AG09309 (cell line): ENCODE data around the gene PRKCH.

Experiments
- DNase-seq: peaks from one replicate; pipeline ENCODE4 v3.0.0-alpha.2; 2010; ENCODE audit warnings: low read depth
- H3K4me3 ChIP-seq: 2 replicates; pipeline ENCODE4 v1.5.1; 2011; ENCODE audit warnings: mild to moderate bottlenecking, low read depth, low read length, moderate library complexity; ENCODE audit not compliant: control insufficient read depth
- CTCF ChIP-seq: IDR thresholded peaks from 2 replicates; pipeline ENCODE4 v1.5.1; 2011; ENCODE audit warnings: mild to moderate bottlenecking, low read depth, low read length, inconsistent platforms; ENCODE audit not compliant: insufficient read depth, control insufficient read depth; ENCODE audit errors: missing control alignments

Gene PRKCH

GRCh38 chr14:61584331-61584741 lies 263.0 kb downstream of the PRKCH start:
- no peak for TF ChIP-seq CTCF
- H3K4me3 ChIP-seq, result no peak overlapping the region
- no peak for DNase-seq

DNA sequence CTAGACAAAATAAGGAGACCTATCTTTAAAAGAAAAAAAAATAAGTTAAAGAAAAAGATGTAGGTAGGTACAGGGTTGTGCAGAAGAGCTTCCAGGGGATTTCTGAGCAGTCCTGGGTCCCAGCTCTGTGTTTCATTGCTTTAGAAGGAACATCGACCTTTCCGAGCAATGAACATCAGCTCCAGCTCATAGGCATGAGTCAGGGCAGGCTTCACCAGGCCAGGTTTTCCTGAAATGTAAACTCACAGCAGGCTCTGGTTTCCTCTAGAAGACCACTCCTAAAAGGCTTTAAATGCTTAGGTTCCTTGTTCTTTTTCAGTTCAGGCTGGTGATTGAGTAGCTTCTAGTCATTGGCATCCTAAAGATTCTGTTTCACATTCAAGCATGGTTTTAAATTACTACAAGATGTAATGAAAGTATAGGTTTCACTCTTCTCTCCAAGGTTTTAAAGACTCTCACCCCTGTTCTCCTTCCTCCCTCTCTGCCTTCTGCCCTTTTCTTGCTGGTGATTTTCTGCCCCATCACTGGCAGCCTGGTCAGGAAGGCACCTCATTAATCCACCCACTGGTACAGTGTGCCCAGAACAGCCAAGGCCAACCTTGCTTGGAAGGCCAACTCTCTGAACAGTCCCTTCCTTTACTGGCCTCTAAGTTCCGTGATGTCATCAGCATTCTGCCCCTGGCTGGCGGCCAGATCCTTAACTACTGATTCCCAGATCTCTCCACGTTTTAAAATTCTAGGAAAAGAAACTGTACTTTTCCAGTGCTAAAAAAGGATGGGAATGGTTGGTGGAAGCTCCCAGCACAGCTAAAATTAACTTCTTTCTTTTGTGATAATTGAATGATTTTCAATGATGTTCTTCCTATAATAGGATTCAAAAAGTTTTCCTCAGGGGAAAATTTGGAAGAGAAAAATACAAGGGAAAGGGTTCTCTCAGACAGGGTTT lies 264.5 kb downstream of the PRKCH start:
- no peak for DNase-seq
- no peak overlapping the region for H3K4me3 ChIP-seq
- TF ChIP-seq CTCF, result no peak

GRCh38 chr14:61586544-61587055 lies 265.2 kb downstream of the PRKCH start:
- no peak for TF ChIP-seq CTCF
- no peak for DNase-seq
- no peak overlapping the region for H3K4me3 ChIP-seq

GRCh38 chr14:61587081-61587713 lies 265.8 kb downstream of the PRKCH start:
- no peak for DNase-seq
- H3K4me3 ChIP-seq, result no peak overlapping the region
- TF ChIP-seq CTCF, result no peak

DNA sequence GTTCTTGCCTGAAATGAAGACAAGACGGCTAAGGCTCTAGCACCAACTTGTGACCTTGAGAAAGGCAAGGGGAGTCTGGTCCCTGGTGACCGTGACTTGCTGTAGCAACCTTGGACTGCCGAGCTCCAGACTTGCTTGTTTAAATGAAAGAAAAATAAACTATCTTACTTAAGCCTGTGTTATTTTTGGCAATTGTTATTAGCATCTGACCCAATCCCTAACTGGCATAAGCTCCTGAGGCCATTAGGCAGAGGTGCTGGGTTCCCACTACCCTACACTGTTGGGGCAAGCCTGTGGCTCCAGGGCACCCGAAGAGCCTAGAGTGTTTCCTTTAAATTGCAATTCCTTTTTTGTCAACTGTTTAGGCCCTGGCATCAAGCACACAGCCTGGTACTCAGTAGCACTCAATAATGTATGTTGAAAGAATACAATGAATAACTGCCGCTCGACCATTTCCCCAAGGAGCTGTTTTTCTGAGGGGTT lies 267.1 kb downstream of the PRKCH start:
- H3K4me3 ChIP-seq, result no peak overlapping the region
- no peak for TF ChIP-seq CTCF
- DNase-seq, result no peak

DNA sequence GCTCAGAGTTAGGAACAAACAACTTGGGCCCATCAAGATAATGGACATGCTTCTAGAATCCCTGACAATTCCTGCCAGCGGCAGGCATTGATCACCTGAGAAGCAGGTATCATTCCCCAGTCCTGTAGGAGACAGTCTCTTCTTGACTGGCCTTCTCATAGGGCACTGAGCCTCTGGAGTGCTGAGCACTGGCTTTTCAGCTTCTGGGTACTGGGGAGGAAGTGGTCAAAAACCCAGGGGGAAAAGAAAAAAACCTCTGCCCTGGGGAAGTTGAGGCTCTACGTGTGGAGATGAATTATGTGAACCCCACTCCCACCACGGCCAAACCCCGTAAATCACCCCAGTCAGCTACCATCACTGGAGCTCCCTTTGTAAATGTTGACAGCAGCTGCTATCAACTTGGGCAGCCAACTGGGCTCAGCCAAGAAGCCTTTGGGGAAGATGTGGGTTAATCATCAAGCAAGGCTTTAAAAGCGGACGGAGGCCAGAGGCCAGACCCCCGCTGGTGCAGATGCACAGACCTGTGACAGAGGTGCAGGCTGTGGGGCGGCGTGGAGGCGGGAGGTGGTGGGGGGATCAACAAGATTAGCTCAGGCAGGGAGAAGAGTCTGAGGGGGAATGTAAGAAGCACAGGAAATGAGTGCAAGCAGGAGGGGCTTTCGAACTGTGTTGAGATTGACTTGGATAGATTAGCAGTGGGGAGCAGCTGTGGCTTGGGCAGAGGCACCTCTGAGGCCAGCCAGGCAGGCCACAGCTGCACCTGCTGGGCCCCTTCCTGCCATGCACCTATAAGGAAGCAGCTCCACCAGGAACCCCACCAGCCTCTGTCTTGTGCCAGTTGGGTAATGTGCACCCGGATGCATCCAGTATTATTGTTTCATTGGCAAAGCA lies 268.6 kb downstream of the PRKCH start:
- no peak for DNase-seq
- H3K4me3 ChIP-seq, result no peak overlapping the region
- TF ChIP-seq CTCF, result no peak
